ENCODE measurements around the gene SDK1. TPM values are rescaled to one million over a fixed set of nuclear protein-coding genes. Genes with fewer than 3 reads are reported as not detected.
A peak's percentile ranks its signal among the peaks of the same experiment; 100 is the strongest.

The SDK1 gene
- total RNA-seq, 1 experiment from 2014 or later = 1.8 TPM

- DNase-seq (ENCODE audit: low spot score) = no peak
Observed at GRCh38 chr7:4040109-4040928, 739.3 kb downstream of the SDK1 start.

- no peak for DNase-seq (ENCODE audit: low spot score)
Observed at GRCh38 chr7:4042402-4043045, 741.5 kb downstream of the SDK1 start.

GRCh38 chr7:4043988-4044387 lies 742.9 kb downstream of the SDK1 start:
- DNase-seq (ENCODE audit: low spot score) = no peak

GRCh38 chr7:4045450-4045849 lies 744.4 kb downstream of the SDK1 start:
- DNase-seq (ENCODE audit: low spot score) = no peak

GRCh38 chr7:4045975-4046374 lies 744.9 kb downstream of the SDK1 start:
- DNase-seq (ENCODE audit: low spot score) = no peak

- DNase-seq (ENCODE audit: low spot score) = no peak
Observed at GRCh38 chr7:4048336-4048735, 747.3 kb downstream of the SDK1 start.

GRCh38 chr7:4049202-4049601 lies 748.1 kb downstream of the SDK1 start:
- no peak for DNase-seq (ENCODE audit: low spot score)

- DNase-seq (ENCODE audit: low spot score) = no peak
Observed at GRCh38 chr7:4050126-4050660, 749.1 kb downstream of the SDK1 start.

GRCh38 chr7:4051696-4052095 lies 750.6 kb downstream of the SDK1 start:
- DNase-seq (ENCODE audit: low spot score) = no peak

- no peak for DNase-seq (ENCODE audit: low spot score)
Observed at GRCh38 chr7:4052130-4052529, 751.1 kb downstream of the SDK1 start.

GRCh38 chr7:4054158-4054557 lies 753.1 kb downstream of the SDK1 start:
- no peak for DNase-seq (ENCODE audit: low spot score)

- no peak for DNase-seq (ENCODE audit: low spot score)
Observed at GRCh38 chr7:4056552-4057288, 755.7 kb downstream of the SDK1 start.

GRCh38 chr7:4057289-4057616 lies 756.2 kb downstream of the SDK1 start:
- DNase-seq (ENCODE audit: low spot score) = no peak

- DNase-seq (ENCODE audit: low spot score) = peak; percentile 42
Observed at GRCh38 chr7:4058158-4058557, 757.1 kb downstream of the SDK1 start.

- DNase-seq (ENCODE audit: low spot score) = peak; percentile 29
Observed at GRCh38 chr7:4065190-4065589, 764.1 kb downstream of the SDK1 start.

- no peak for DNase-seq (ENCODE audit: low spot score)
Observed at GRCh38 chr7:4066206-4066605, 765.2 kb downstream of the SDK1 start.

- DNase-seq (ENCODE audit: low spot score) = no peak
Observed at GRCh38 chr7:4066626-4067475, 765.8 kb downstream of the SDK1 start.

- no peak for DNase-seq (ENCODE audit: low spot score)
Observed at GRCh38 chr7:4067476-4067760, 766.4 kb downstream of the SDK1 start.

GRCh38 chr7:4067874-4068273 lies 766.8 kb downstream of the SDK1 start:
- no peak for DNase-seq (ENCODE audit: low spot score)

- no peak for DNase-seq (ENCODE audit: low spot score)
Observed at GRCh38 chr7:4068286-4068685, 767.2 kb downstream of the SDK1 start.

GRCh38 chr7:4069268-4070095 lies 768.4 kb downstream of the SDK1 start:
- no peak for DNase-seq (ENCODE audit: low spot score)
